NCI-H446 (cell line): ENCODE measurements around the gene C11orf65.
A peak's percentile ranks its signal among the peaks of the same experiment; 100 is the strongest.

Experiments used
- DNase-seq, 2 experiments: peaks; one replicate each; lab custom pipeline; 2025; lab: John Stamatoyannopoulos, UW

Gene C11orf65

GRCh38 chr11:108467091-108467823 is at the start of gene C11orf65:
TSS of gene C11orf65 (minus strand) at chr11:108467529. CDS start at chr11:108461559, 5,970 bp downstream.
- DNase-seq, result peak; percentile 96 to 98

- no peak for DNase-seq
Measured at GRCh38 chr11:108516125-108516524, 48.8 kb upstream of the C11orf65 start.

DNA sequence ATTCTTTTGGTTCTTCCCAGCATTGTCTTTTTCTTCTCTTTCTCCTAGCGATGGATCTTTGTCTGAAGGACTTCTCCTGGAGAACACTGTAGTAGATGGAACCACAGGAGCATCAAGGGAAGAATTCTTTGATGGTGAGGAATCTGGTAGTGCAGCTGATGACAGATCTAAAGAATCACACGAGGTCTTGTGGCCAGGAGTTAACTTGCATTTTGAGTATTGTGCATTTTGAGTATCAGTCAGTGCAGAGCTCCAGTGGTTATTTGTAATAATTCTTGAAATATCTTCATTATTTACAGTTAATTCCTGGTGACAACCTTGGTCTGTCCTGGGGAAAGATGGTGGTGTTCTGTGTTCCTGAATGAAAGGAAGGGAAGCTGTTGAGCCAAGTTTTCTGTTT is 45.4 kb upstream of the C11orf65 start:
- no peak for DNase-seq

DNA sequence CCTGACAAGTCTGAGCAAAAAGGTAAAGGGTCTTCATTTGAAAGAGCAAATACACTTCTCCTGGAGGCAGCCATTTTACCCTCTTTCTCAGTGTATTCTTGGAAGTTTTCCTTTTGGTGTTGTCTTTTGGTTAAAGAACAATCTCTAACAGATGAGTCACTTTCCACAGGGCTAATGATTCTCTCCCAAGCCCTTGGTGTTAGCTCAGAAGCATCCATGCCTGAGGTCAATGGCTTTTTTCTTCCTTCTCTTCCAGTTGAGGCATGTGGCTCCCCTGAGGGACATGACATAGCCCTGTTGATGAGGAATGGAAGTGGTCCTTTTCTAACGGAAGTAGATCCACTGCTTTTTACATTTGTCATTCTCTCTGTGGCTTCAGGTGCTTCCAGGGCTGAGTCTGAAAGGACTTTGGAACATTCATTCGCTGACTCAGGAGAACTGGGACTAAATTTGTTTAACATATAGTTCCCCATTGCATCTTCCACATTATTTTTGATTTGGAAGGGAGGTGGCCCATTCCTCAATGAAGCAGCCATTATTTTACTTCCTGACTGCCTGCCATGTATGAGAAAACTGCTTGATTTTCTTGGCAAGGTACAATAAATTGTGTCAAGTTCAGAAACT is 44.6 kb upstream of the C11orf65 start:
- DNase-seq, result no peak

GRCh38 chr11:108508653-108509593 is 41.6 kb upstream of the C11orf65 start:
- no peak for DNase-seq

GRCh38 chr11:108501396-108501795 is 34.1 kb upstream of the C11orf65 start:
- no peak for DNase-seq

GRCh38 chr11:108500721-108501120 is 33.4 kb upstream of the C11orf65 start:
- no peak for DNase-seq

GRCh38 chr11:108500169-108500568 is 32.8 kb upstream of the C11orf65 start:
- no peak for DNase-seq

DNA sequence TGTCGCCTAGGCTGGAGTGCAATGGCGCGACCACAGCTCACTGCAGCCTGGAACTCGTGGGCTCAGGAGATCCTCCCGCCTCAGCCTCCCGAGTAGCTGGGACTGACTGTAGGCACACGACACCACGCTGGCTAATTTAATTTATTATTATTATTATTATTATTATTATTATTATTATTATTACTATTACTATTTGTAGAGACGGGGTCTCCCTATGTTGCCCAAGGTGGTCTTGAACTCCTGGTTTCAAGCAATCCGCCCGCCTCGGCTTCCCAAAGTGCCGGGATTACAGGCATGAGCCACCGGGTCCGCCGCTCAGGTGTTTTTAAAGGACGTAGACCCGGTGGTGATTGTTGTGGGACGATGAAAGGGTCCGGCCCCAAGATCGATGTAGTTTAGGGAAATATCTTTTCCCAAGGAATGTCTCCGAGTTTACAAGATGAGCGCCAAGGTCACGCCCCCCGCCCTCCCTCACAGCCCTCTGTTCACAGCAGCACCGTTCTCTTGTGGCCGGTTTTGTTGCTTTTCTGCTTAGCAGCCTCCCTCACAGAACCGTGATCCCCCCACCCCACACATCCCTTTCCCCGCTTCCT is 31.6 kb upstream of the C11orf65 start:
- DNase-seq, result no peak

DNA sequence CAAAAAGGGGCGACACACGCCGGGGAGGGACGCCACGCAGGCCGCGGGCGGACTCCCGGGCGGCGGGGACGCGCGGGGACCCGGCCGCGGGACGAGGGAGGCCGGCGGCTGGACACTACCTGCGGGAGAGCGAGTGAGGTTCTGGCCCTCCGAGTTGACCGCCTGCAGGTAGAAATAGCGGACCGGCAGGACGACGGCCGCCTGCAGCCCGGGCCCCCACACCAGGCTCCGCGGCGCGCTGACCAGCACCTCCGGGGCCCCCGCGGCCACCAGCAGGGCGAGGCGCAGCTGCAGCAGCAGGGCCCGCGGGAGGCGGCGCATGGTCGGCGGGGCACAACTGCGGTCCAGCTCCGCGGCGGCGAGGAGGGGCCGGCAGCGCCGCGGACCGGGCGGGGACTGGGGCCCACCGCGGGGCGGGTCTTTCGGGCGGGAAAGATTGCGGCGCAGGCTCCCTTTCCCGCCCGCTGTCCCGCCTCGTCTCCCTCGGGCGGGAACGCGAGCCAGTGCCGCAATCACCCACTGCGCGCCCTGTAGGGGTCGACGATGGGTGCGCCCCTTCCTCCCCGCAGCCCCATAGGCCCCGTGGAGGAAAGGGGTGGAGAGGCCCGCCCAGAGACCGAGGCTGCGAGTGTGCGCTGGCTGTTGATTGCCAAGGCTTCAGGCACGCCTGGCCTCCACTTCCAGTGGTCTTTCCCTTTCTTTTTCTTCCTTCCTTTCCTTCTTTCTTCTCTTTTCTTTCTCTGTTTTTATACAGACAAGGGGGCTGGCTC is 30.9 kb upstream of the C11orf65 start, which contains the start of gene POGLUT3:
TSS of gene POGLUT3 (minus strand) at position 339 of the 770 bp plus-strand sequence. CDS start at position 321, 18 bp downstream.
- DNase-seq, result peak; percentile 49 to 75

DNA sequence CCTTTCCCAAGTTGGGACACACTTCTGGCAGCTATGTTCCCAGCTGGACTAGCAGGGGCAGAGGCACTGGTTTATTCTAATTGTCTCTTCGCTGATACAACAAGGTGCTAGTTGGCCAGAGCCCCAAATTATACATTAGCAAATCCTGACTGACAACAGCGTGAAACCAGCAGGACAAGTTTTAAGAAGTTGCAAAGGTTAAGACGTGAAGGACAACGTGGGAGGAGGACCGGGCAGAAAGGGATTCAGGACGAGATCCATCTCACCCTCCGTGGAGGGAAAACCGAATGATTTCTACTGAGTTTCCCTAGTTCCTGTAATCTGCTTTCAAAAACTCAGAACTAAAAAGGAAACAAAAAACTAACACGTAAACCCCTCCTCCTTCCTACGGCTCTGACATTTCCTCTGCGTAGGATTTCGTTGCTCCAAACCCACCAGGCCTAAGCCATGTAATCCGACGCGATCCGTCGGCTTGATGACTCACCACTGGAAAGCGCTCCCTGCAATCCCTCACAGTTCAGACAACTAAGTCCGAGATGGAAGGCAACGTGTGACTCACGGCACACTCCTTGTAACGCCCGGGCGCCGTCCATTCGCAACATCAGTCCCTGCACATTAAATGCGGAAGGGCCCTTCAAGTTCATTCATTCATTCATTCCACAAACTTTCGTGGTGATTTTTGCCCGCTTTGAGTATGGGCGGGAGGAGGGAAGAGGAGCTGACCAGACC is 30.2 kb upstream of the C11orf65 start:
- DNase-seq, result peak; percentile 90 to 92

- peak in 1 of 2 experiments; percentile 16 for DNase-seq
Measured at GRCh38 chr11:108496643-108497256, 29.4 kb upstream of the C11orf65 start.

DNA sequence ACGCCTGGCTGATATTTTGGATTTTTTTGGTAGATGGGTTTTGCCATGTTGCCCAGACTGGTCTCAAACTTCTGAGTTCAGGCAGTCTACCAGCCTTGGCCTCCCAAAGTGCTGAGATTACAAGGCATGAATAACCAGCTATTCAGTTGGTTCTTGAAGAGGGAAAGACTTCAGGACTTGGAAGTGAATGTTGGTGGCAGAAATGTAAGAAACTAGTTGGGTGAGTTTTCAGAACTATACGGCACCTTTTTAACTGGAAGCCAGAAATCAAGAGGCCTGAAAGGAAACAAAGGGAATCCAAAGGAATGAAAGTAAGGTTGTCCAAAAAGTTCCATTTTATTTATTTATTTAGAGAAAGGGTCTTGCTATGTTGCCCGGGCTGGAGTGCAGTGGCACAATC is 28.0 kb upstream of the C11orf65 start:
- DNase-seq, result no peak

DNA sequence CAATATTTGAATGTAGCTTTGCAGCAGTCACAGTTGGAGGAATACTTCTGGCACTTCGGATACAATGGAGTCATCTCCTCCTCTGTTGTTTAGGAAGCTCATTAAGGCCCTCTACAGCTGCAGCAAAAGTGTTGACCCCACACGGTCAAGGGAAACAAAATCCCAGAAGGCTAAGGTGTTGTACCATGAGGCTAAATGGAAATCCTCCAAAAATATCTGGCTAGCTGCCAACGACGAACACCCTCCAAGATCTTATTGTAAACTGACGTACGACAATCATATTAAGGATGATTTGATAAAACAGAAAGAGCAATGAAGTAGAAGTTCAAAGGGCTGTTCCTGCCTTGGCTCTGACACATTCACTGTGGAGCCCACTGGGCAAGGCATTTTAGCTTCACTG is 26.9 kb upstream of the C11orf65 start:
- DNase-seq, result peak; percentile 25 to 55

DNA sequence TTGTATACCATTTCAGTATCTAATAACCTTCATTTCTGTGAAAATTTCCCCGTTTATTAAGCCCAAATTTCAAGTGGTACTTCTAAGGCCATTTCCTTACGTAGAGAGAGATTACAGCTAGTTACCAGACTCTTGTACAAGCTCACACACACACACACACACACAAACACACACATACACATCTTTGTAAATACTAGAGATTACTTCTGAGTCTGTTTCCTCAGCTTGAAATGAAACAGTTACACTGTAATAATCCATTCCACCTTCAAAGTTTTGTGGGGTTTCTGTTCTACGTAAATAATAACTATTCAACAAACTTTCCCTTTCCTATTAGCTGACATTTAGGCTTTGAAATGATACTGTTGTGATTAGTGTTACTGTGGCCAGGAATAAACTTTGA is 24.6 kb upstream of the C11orf65 start:
- no peak for DNase-seq

DNA sequence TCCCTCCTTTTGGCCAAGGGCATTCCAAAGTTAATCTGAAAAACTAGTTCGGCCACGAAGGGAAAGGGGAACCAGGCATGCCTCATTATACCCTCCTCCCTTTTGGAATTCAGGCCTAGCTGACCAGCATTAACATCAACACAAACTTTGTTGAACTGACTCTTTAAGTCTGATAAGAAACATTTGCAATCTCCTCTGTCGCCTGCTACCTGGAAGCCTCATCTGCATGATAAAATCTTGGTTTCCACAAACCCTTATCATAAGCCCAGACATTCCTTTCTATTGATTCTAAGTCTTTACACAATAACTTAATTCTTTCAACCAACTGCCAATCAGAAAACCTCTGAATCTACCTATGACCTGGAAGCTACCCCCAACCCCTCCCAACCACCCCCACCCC is 19.5 kb upstream of the C11orf65 start:
- no peak for DNase-seq

DNA sequence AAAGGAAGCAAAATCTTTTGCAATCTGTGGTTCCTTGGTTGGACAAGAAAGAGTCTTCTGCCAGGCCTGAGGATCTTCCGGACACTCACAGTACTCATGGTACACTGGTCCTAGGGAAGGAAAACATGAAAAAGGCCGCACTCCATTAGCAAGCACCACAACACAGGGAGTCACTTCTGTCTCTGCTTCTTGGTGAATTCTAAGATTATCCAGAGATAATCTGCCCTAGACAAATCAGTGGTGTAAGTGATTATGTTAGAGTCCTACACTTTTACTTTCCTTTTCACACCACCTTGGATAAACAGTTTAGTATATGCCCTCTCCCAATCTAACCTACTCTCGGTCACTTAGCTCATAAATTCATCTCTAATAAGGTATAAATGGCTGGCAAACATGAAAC is 19.0 kb upstream of the C11orf65 start:
- no peak for DNase-seq

- DNase-seq, result no peak
Measured at GRCh38 chr11:108483163-108483562, 15.8 kb upstream of the C11orf65 start.

GRCh38 chr11:108474664-108475463 is 7.5 kb upstream of the C11orf65 start:
- DNase-seq, result no peak
